NCI-H524 treated with DMSO at 0.1 percent for 48 hours (cell line): ENCODE data around the gene DNAJC27.
"Not testable (repeated sequence)": the region's sequence is repeated elsewhere in the genome, so short reads cannot be mapped to it uniquely, and the experiment has no call there.

ENCODE experiments used
- DNase-seq: peaks from one replicate; lab custom pipeline; 2025; lab: John Stamatoyannopoulos, UW

DNAJC27 gene

DNA sequence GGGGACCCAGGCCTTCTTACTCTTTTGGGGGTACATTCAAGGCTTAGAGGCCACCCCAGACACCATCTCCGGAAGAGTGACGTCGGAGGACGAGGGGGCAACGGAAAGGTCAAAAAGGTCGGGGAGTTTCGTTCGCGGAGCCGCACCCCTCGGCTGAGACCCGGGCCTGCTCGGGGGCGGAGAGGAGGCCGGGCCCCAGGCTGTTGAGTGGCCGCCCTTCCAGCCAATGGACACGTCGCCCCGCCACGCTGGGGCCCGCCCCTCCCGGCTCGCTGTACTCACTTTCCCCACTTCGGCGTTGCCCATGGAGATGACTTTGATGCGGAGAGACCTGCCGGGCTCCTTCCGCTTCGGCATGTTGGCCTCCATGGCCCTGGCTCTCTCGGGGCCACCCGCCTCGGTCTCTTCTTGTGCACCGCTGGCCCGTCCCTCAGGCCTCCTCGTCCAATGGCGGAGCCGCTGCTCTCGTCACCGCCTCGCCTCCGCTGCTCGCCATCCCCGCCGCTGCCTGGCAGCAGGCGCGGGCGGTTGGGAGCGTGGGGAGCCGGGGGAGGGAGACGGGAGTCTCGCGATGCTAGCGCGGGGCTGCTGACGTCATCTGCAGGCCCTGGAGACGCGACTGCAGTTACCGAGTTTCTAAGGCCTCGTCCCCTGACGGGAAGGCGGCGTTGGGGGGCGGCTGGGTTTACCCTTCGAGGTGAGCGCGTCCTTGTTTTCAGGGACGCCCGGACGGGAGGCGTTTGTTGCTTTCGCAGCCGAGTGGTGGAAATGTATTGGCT lies at the start of gene DNAJC27:
DNAJC27 (minus strand) TSS at position 420 of the 779 bp plus-strand sequence; CDS start at position 369, 51 bp downstream.
- DNase-seq = peak; percentile 72

DNA sequence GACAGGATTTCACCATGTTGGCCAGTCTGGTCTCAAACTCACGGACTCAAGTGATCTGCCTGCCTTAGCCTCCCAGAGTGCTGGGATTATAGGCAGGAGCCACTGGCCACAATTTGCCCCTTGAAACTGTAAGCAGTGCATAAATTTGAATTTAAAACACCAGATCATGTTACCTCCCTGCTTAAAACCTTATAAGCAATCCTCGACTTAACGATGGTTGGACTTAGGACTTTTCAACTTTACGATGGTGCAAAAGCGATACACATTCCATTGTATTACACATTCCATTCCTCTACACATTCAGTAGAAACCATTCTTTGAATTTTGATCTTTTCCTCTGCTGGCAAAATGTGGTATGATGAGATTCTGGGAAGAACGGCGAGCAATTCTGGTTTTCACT lies 46.9 kb upstream of the DNAJC27 start:
- DNase-seq = no peak

GRCh38 chr2:25014631-25015030 lies 42.9 kb upstream of the DNAJC27 start:
- DNase-seq = no peak

DNA sequence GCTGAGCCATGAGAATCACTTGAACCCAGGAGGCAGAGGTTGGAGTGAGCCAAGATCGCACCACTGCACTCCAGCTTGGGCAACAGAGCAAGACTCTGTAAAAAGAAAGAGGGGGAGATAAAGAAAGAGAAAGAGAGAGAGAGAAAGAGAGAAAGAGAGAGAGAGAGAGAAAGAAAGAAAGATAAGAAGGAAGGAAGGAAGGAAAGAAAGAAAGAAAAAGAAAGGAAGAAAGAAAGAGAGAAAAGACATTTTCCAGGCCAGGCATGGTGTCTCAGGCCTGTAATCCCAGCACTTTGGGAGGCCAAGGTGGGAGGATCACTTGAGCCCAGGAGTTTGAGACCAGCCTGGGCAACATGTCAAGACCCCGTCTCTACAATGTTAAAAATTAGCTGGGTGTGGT lies 39.6 kb upstream of the DNAJC27 start:
- DNase-seq = not testable (repeated sequence)

- DNase-seq = no peak
Measured at GRCh38 chr2:25009954-25010353, 38.2 kb upstream of the DNAJC27 start.

- no peak for DNase-seq
Measured at GRCh38 chr2:25002066-25002465, 30.3 kb upstream of the DNAJC27 start.

- no peak for DNase-seq
Measured at GRCh38 chr2:25001325-25001637, 29.5 kb upstream of the DNAJC27 start.

DNA sequence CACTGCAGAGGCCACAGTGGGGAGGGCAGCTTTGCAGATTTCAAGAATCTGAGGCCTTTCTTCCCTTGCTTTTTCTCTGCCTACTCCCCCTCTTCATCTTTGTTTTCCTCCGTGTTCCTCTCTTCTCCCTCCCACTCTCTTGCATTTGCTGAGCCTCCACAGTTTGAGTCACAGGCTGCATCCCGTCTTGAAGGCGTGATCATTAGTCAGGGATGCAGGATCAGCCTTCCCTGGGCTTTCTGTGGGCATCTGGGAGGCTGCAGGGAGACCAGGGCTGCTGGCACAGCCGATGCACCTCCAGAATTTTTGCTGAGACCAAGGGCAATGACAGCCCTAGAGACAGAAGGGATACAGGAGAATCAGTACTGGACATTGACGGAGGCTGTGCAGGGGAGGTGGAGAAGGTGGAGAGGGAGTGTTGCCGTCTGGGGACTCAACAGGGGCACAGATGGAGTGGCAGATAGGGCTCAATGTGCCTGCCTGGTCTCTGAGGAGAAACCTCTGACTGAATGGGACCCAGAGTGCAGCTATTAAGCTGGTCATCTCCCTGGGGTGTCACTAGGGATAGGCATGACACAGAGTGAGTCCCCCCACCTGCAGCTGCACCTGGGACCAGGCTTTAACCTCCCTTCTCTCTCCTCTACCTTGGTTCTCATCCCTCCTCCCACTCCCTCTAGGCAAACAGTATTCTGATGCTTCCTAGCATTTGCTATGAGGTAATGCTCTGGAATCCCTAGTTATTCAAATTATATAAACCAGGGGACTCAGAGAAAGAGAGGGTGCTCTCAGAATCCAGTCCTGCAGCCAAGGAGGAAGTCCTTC lies 29.0 kb upstream of the DNAJC27 start:
- no peak for DNase-seq

GRCh38 chr2:25000036-25000435 lies 28.3 kb upstream of the DNAJC27 start:
- no peak for DNase-seq

GRCh38 chr2:24999097-24999496 lies 27.3 kb upstream of the DNAJC27 start:
- DNase-seq = not testable (repeated sequence)

DNA sequence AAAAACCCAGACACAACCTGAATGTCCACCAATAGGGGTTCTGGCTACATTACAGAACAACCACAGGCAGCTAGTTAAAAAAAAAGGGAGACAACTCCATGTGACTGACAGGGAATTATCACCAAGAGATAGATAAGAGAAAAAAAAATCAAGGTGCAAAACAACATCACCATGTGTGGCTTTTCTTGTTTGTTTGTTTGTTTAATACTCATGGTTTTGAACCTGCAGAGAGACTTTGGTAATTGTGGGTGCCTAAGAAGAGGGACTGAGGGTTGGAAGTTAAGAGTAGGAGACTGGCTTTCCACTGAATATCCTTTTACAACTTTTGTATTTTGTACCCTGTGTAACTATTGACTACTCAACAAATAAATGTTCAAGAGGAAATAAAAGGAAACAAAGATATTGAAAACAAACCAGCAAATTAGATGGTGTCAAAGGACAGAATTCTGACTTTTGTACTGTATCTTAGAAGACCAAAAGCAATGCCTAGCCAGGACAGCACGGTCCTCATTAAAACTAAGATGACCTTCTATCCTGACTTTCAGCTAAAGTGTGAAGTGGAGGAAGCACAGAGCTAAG lies 22.5 kb upstream of the DNAJC27 start:
- no peak for DNase-seq

GRCh38 chr2:24993406-24994145 lies 21.8 kb upstream of the DNAJC27 start:
- no peak for DNase-seq

DNA sequence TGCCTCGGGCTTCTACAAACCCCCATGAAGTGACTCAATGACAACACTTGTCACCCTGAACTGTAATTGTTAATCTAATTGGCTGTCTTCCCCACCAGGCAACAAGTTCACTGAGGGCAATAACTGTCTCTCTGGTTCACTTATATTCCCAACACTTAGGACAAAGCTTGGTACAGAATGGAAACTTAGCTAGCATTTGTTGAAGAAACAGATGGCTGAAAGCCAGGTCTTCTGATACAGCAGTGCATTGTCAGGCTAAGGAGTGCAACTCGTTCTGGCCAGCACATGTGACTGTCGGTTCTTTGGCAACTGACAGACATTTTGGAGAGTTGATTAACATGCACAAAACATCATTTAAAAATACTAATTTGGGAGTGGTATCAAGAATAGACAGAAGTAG lies 14.6 kb upstream of the DNAJC27 start:
- DNase-seq = no peak

DNA sequence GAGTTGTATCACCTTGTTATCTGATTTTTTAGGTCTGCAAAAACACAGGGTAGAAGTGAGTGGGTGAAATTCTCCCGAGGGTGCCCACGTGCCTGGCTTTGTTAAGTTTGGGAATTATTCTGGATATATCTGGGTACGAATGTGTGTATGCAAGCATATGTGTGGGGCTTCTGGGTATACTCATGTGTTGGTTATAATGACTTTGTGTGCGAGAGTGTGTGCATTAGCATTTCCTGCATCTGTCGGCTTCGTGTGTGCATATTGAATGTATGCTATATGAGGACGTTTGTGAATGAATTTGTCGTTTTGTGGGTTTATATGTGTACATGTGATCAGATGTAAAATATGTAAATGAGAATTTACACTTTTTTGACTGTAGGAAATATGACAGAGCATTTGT lies 13.8 kb upstream of the DNAJC27 start:
- DNase-seq = no peak

- DNase-seq = no peak
Measured at GRCh38 chr2:24984912-24985311, 13.2 kb upstream of the DNAJC27 start.

- DNase-seq = no peak
Measured at GRCh38 chr2:24981411-24982136, 9.8 kb upstream of the DNAJC27 start.

GRCh38 chr2:24978661-24979060 lies 6.9 kb upstream of the DNAJC27 start:
- DNase-seq = no peak

DNA sequence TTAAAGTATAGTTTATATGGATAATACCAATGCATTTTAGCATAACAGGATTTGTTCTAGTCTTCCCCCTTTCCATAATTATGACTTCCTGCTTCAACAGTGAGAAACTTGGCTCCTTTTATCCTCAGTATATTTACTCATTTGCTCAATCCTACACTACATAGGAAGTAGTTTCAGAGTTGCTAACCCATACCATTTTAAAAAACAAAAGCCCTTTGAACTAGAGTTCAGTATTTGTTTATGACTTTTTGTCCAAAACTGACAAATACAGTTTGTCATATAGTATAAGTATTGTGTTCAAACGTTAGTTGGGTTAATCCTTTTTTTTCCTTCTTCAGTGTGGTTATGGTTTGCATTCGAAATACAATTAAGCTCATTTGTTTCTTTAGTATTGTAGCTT lies 5.9 kb upstream of the DNAJC27 start:
- DNase-seq = no peak

DNA sequence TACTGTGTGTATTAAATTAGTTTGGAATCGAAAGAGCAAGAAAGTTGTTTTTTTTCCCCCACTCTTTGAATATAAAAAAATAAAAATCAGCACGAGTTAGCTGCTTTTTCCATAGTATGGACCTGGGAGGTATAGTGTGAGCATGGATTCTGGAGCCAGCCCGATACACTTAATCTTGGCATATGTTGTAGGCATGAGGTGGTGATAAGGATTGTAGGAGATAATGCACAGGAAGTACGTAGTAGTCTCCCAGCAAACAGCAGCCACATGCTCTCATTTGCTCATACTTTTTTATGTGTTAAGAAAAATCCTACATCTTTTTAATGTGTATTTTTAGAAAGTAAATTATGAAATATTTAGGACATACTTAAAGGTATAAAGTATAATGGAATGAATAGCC lies 2.1 kb upstream of the DNAJC27 start:
- DNase-seq = no peak

GRCh38 chr2:24972315-24972961 lies 683 bp upstream of the DNAJC27 start:
- DNase-seq = no peak

DNA sequence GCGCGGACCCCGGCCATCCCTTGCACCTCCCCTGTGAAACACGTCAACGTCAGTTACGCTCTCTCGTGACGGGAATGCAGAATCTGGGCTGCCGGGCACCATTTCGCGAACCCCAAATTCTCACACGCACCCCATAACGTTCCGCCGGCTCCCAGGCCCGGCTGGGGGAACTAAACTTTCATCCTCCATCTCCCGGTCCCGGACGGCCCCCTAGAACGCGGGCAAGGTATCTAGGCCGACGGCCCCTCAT lies 544 bp downstream of the DNAJC27 start:
- no peak for DNase-seq
